GM12801 (cell line): ENCODE measurements around the gene UBXN10.

ENCODE experiments used
- TF ChIP-seq, protein P1 (sequence below): IDR thresholded peaks from one replicate; pipeline ENCODE4 v1.5.1; 2011; ENCODE audit warnings: control low read depth; ENCODE audit not compliant: insufficient read length; ENCODE audit errors: extremely low read depth

The UBXN10 gene

DNA sequence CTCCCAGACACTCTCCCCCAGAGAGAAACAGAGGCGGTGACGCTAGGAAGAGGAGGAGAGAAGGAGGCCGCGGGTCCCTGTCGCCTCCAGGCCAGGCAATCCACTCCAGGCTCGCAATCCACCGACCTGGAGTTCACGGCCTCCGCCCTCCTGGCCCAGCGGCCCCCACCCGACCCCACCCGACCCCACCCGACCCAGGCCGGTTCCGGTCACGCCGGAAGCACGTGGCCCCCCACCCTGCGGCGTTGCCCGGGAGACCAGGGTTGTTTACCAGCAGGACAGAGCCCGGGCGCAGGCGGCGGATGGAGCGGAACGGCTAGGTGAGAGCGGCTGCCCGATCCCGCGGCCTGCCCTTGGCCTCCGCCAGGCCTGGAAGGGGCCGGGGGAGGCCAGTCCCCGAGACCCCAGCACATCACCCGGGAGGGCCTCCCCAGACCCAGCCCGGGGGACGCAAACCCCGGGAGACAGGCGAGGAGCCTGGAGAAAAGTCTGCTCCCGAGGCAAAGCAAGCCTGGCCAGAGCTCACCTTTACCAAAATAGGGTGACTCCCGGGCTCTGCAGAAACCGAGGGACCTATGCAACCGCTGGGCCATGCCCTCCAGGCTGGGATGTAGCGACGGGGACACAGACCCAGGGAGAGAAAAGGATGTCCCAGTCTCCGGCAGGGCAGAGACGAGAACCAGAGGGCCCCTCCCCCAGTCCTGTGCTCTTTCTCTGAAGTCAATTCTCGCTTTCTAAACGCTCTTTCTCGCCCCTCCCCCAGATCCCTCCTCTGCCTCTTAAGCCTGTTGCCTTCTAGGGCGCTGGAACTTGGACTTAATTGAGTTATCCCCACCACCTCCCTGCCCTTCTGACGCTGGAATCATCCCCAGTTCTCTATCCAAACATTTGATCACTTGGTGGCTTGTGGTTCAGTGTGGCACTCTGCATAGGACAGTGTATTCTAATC is at the start of gene UBXN10, which contains the start of gene PLA2G2C:
TSS of gene UBXN10 (plus strand) at position 263 of the 949 bp plus-strand sequence. CDS start 4,466 bp downstream, outside the sequence.
TSS of gene PLA2G2C (minus strand) at position 685 of the 949 bp plus-strand sequence. CDS start 9,155 bp downstream, outside the sequence.
- TF ChIP-seq, protein P1, sequence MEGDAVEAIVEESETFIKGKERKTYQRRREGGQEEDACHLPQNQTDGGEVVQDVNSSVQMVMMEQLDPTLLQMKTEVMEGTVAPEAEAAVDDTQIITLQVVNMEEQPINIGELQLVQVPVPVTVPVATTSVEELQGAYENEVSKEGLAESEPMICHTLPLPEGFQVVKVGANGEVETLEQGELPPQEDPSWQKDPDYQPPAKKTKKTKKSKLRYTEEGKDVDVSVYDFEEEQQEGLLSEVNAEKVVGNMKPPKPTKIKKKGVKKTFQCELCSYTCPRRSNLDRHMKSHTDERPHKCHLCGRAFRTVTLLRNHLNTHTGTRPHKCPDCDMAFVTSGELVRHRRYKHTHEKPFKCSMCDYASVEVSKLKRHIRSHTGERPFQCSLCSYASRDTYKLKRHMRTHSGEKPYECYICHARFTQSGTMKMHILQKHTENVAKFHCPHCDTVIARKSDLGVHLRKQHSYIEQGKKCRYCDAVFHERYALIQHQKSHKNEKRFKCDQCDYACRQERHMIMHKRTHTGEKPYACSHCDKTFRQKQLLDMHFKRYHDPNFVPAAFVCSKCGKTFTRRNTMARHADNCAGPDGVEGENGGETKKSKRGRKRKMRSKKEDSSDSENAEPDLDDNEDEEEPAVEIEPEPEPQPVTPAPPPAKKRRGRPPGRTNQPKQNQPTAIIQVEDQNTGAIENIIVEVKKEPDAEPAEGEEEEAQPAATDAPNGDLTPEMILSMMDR = no peak

DNA sequence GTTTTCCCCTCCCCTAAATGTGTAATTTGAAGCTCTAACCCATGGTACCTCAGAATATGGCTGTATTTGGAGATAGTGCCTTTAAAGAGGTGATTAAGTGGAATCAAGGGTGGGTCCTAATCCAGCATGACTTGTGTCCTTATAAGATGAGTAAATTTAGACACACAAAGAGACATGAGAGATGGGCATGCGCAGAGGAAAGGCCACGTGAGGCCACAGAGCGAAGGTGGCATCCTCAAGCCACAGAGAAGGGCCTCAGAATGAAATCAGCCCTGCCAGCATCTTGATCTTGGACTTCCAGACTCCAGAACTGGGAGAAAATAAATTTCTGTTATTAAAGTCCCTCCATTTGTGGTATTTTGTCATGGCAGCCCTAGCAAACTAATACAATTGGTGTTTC is 49.6 kb upstream of the UBXN10 start:
- TF ChIP-seq, protein P1 = no peak

DNA sequence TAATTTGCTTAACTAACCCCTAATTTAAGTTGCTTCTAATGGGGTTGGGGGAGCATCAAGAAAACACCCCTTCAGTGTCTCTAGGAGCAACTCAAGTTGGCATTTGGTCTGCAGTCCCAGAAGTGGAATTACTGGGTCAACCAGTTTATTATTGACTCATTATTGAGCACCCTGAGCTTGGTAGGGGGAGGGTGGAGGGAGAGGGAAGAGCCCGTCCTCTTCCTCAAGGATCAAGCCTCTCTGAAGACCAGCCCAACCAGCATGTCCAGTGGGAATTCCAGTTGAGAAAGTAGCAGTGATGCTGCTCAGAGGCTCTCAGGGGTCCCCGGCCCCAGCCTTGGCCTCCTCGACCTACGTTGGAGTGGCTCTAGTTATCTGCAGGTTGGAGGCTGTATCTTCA is 48.8 kb upstream of the UBXN10 start:
- TF ChIP-seq, protein P1 = no peak

DNA sequence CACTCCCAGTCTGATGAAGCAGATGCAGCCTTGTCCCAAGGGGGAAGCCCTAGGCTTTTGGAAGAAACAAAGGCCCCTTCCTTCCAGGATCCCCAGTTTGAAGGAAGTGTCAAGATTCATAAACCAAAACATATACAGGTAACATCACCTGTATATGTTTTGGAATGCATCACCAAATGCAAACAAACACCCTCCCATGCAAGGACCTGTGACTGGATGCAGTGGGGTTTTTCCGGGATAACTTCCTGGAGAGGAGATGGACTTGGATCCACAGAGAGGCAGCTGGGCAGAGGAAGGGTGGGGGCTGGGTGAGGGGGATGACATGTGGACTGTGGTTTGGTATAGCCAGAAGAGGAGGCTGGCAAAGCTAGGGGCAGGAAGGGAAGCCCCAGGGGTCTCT is 48.3 kb upstream of the UBXN10 start:
- TF ChIP-seq, protein P1 = no peak

- TF ChIP-seq, protein P1 = no peak
These were observed 47.5 kb upstream of the UBXN10 start for GRCh38 chr1:20138346-20138745.

- TF ChIP-seq, protein P1 = no peak
These were observed 46.8 kb upstream of the UBXN10 start, which contains the start of gene PLA2G2F for GRCh38 chr1:20138961-20139550. PLA2G2F (plus strand) TSS chr1:20139323; CDS start chr1:20139428, 105 bp downstream.
